GM19099 (cell line): ENCODE results near the gene ZNF672.

ENCODE experiments used
- POLR2A ChIP-seq: IDR thresholded peaks from 3 replicates; pipeline ENCODE4 v1.6.1; 2011; ENCODE audit warnings: low read depth; ENCODE audit not compliant: insufficient read length; ENCODE audit errors: extremely low read depth

Gene ZNF672

GRCh38 chr1:248810727-248811513 is 27.1 kb upstream of the ZNF672 start:
- TF ChIP-seq POLR2A, result no peak

- TF ChIP-seq POLR2A, result no peak
Observed at GRCh38 chr1:248811514-248812490, 26.2 kb upstream of the ZNF672 start.

GRCh38 chr1:248812736-248813425 is 25.1 kb upstream of the ZNF672 start:
- TF ChIP-seq POLR2A, result no peak

GRCh38 chr1:248813546-248813945 is 24.5 kb upstream of the ZNF672 start:
- no peak for TF ChIP-seq POLR2A

- TF ChIP-seq POLR2A, result no peak
Observed at GRCh38 chr1:248814351-248814750, 23.7 kb upstream of the ZNF672 start.

- no peak for TF ChIP-seq POLR2A
Observed at GRCh38 chr1:248815407-248816034, 22.5 kb upstream of the ZNF672 start.

- no peak for TF ChIP-seq POLR2A
Observed at GRCh38 chr1:248816042-248816851, 21.8 kb upstream of the ZNF672 start.

GRCh38 chr1:248817065-248817464 is 21.0 kb upstream of the ZNF672 start:
- TF ChIP-seq POLR2A, result no peak

GRCh38 chr1:248818505-248819374 is 19.3 kb upstream of the ZNF672 start:
- TF ChIP-seq POLR2A, result no peak

- no peak for TF ChIP-seq POLR2A
Observed at GRCh38 chr1:248820041-248820585, 17.9 kb upstream of the ZNF672 start.

GRCh38 chr1:248821101-248821500 is 16.9 kb upstream of the ZNF672 start:
- no peak for TF ChIP-seq POLR2A

- TF ChIP-seq POLR2A, result no peak
Observed at GRCh38 chr1:248821641-248822040, 16.4 kb upstream of the ZNF672 start.

- TF ChIP-seq POLR2A, result no peak
Observed at GRCh38 chr1:248822148-248823032, 15.6 kb upstream of the ZNF672 start.
